ENCODE measurements around the gene XRCC4.

The XRCC4 gene

DNA sequence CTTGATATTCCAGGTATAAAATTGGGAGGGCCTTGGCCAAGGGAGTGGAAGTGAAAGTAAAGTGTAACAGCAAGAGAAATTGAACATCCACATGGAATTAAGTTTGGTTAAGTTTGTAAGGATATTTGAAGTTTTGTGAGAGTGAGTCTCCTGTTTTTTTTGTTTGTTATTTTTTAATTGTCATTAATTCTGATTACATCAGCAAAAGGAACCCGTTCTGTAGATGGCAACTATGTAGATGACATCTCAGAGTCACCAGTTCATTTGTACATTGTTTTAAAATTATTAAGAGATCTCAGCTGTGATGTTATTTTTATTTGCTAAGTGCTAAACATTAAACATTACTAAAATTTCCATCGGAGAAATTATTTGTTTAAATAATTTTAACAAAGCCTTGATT is 65.2 kb downstream of the XRCC4 start:
- no peak for ATAC-seq (ENCODE audit: low read depth)
- H3K27me3 ChIP-seq (ENCODE audit: insufficient read depth, poor library complexity, severe bottlenecking): no peaks in the 10 kb centered on the region
- H3K4me1 ChIP-seq (ENCODE audit: insufficient read depth, poor library complexity, severe bottlenecking): no peaks in the 10 kb centered on the region
- no peak for DNase-seq (ENCODE audit: low spot score)
- no peak overlapping the region for H3K27ac ChIP-seq (ENCODE audit: poor library complexity, severe bottlenecking)
- no peaks in the 10 kb centered on the region for H3K36me3 ChIP-seq (ENCODE audit: low read depth)
- TF ChIP-seq CTCF (IDR thresholded peaks at IDR 0.05; ENCODE audit: poor library complexity, severe bottlenecking): no peak
- no peaks in the 10 kb centered on the region for H3K9me3 ChIP-seq (ENCODE audit: severe bottlenecking)
- no peak overlapping the region for H3K4me3 ChIP-seq (ENCODE audit: severe bottlenecking)

DNA sequence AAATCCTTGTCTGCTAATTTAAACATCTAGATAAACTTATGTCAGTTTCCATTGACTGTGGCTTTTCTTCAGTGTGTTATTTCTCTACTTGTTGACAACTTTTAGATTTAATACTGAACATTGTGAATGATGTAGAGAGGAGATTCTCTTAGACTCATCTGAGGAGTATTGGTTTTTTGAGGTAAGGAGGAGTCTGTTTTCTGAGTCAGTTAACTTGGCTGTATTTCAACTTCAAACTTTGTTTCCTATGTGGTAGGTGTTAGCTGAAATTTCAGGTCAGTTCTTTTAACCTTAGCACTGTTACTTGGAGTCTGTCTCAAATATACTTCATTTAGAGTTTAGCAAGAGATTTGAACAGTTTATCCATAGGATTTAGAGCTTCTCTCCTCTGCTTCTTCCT is 67.9 kb downstream of the XRCC4 start:
- Histone ChIP-seq H3K27me3 (ENCODE audit: insufficient read depth, poor library complexity, severe bottlenecking) (no peaks in the 10 kb centered on the region), H3K4me3 (ENCODE audit: severe bottlenecking) (no peak overlapping the region), H3K27ac (ENCODE audit: poor library complexity, severe bottlenecking) (no peak overlapping the region), H3K4me1 (ENCODE audit: insufficient read depth, poor library complexity, severe bottlenecking) (no peaks in the 10 kb centered on the region), H3K36me3 (ENCODE audit: low read depth) (no peaks in the 10 kb centered on the region), H3K9me3 (ENCODE audit: severe bottlenecking) (no peaks in the 10 kb centered on the region)
- DNase-seq (ENCODE audit: low spot score) (no peak), ATAC-seq (ENCODE audit: low read depth) (no peak)
- TF ChIP-seq CTCF (IDR thresholded peaks at IDR 0.05; ENCODE audit: poor library complexity, severe bottlenecking): no peak

DNA sequence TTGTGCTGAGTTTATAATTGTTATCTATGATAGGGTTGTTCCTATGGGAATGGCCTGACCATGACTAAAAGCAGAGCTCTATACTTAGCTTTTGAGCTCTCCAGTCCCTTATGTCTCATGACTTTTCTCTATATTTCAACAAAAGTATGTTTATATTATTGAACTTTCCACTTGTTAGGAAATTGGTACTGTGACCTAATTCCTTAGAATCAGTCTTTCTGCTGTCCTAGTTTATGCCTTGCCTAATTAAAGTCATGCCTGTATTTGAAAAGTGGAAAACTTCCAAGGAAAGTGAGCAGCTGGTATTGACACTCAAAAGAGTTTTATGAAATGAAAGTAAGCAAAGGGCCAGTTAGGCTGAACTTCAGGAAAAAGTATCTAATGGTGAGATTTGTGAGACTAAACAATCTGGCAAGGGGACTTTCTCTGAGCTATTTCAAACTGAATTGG is 68.6 kb downstream of the XRCC4 start:
- TF ChIP-seq CTCF (IDR thresholded peaks at IDR 0.05; ENCODE audit: poor library complexity, severe bottlenecking): no peak
- Histone ChIP-seq H3K27ac (ENCODE audit: poor library complexity, severe bottlenecking) (no peak overlapping the region), H3K27me3 (ENCODE audit: insufficient read depth, poor library complexity, severe bottlenecking) (no peaks in the 10 kb centered on the region), H3K4me3 (ENCODE audit: severe bottlenecking) (no peak overlapping the region), H3K9me3 (ENCODE audit: severe bottlenecking) (no peaks in the 10 kb centered on the region), H3K36me3 (ENCODE audit: low read depth) (no peaks in the 10 kb centered on the region), H3K4me1 (ENCODE audit: insufficient read depth, poor library complexity, severe bottlenecking) (no peaks in the 10 kb centered on the region)
- no peak for ATAC-seq (ENCODE audit: low read depth)
- DNase-seq (ENCODE audit: low spot score): no peak

GRCh38 chr5:83146441-83146840 is 69.1 kb downstream of the XRCC4 start:
- Histone ChIP-seq H3K9me3 (ENCODE audit: severe bottlenecking) (no peaks in the 10 kb centered on the region), H3K36me3 (ENCODE audit: low read depth) (no peaks in the 10 kb centered on the region), H3K4me3 (ENCODE audit: severe bottlenecking) (no peak overlapping the region), H3K27me3 (ENCODE audit: insufficient read depth, poor library complexity, severe bottlenecking) (no peaks in the 10 kb centered on the region), H3K4me1 (ENCODE audit: insufficient read depth, poor library complexity, severe bottlenecking) (no peaks in the 10 kb centered on the region), H3K27ac (ENCODE audit: poor library complexity, severe bottlenecking) (no peak overlapping the region)
- TF ChIP-seq CTCF (IDR thresholded peaks at IDR 0.05; ENCODE audit: poor library complexity, severe bottlenecking): no peak
- DNase-seq (ENCODE audit: low spot score): no peak
- no peak for ATAC-seq (ENCODE audit: low read depth)

- Histone ChIP-seq H3K4me3 (ENCODE audit: severe bottlenecking) (no peak overlapping the region), H3K4me1 (ENCODE audit: insufficient read depth, poor library complexity, severe bottlenecking) (peaks cover 5% of the 10 kb centered on the region), H3K9me3 (ENCODE audit: severe bottlenecking) (no peaks in the 10 kb centered on the region), H3K36me3 (ENCODE audit: low read depth) (no peaks in the 10 kb centered on the region), H3K27me3 (ENCODE audit: insufficient read depth, poor library complexity, severe bottlenecking) (no peaks in the 10 kb centered on the region), H3K27ac (ENCODE audit: poor library complexity, severe bottlenecking) (no peak overlapping the region)
- DNase-seq (ENCODE audit: low spot score): no peak
- no peak for ATAC-seq (ENCODE audit: low read depth)
- TF ChIP-seq CTCF (IDR thresholded peaks at IDR 0.05; ENCODE audit: poor library complexity, severe bottlenecking): no peak
Measured at GRCh38 chr5:83147593-83147992, 70.2 kb downstream of the XRCC4 start.
